Chondrocyte (in vitro differentiated cells): ENCODE measurements around the gene BARX2. TPM values are rescaled to one million over a fixed set of nuclear protein-coding genes. Genes with fewer than 3 reads are reported as not detected.

Experiments
- DNase-seq: peaks from one replicate; pipeline ENCODE4 v3.0.0; 2021; ENCODE audit warnings: mixed read lengths, low spot score
- H3K27ac Mint-ChIP-seq: one replicate; pipeline ENCODE4 v1.8.0; 2021; ENCODE audit warnings: mild to moderate bottlenecking, moderate library complexity, mixed read lengths; ENCODE audit not compliant: unreplicated experiment
- H3K27me3 Mint-ChIP-seq: 2 replicates; pipeline ENCODE4 v1.8.0; 2021; ENCODE audit warnings: low read depth, mixed read lengths
- H3K36me3 Mint-ChIP-seq: 2 replicates; pipeline ENCODE4 v1.8.0; 2021; ENCODE audit warnings: low read depth, mixed read lengths
- H3K4me1 Mint-ChIP-seq: 2 replicates; pipeline ENCODE4 v1.8.0; 2021; ENCODE audit warnings: low read depth, mild to moderate bottlenecking, mixed read lengths
- H3K4me3 Mint-ChIP-seq: one replicate; pipeline ENCODE4 v1.8.0; 2021; ENCODE audit warnings: mild to moderate bottlenecking, moderate library complexity, mixed read lengths; ENCODE audit not compliant: unreplicated experiment
- H3K9me3 Mint-ChIP-seq: 2 replicates; pipeline ENCODE4 v1.8.0; 2021; ENCODE audit warnings: low read depth, mixed read lengths
- CTCF ChIP-seq: fragments of 200-600 bp; sonication (generic); IDR thresholded peaks from 2 replicates; pipeline ENCODE4 v1.5.0; 2021; ENCODE audit warnings: antibody characterized with exemption, mild to moderate bottlenecking, moderate library complexity
- total RNA-seq: library from RNA; stranded (reverse); gene quantifications from 3 replicates; pipeline ENCODE4 v1.2.1, GENCODE V29; 2021

The BARX2 gene
- total RNA-seq, 1 donor from 2014 or later, result not detected

GRCh38 chr11:129460714-129461113, 85.1 kb downstream of the BARX2 start:
- peaks cover 13% of the 10 kb centered on the region for H3K9me3 Mint-ChIP-seq
- no peak overlapping the region for H3K4me3 Mint-ChIP-seq
- no peak overlapping the region for H3K27ac Mint-ChIP-seq
- H3K36me3 Mint-ChIP-seq, result no peaks in the 10 kb centered on the region
- no peak for TF ChIP-seq CTCF
- no peak for DNase-seq
- H3K4me1 Mint-ChIP-seq, result no peaks in the 10 kb centered on the region
- peaks cover 3% of the 10 kb centered on the region for H3K27me3 Mint-ChIP-seq

- no peak overlapping the region for H3K4me3 Mint-ChIP-seq
- peaks cover 16% of the 10 kb centered on the region for H3K9me3 Mint-ChIP-seq
- H3K27me3 Mint-ChIP-seq, result peaks cover 4% of the 10 kb centered on the region
- no peaks in the 10 kb centered on the region for H3K36me3 Mint-ChIP-seq
- TF ChIP-seq CTCF, result no peak
- no peak overlapping the region for H3K27ac Mint-ChIP-seq
- H3K4me1 Mint-ChIP-seq, result no peaks in the 10 kb centered on the region
- DNase-seq, result no peak
These were observed 108.4 kb downstream of the BARX2 start for GRCh38 chr11:129484068-129484467.

DNA sequence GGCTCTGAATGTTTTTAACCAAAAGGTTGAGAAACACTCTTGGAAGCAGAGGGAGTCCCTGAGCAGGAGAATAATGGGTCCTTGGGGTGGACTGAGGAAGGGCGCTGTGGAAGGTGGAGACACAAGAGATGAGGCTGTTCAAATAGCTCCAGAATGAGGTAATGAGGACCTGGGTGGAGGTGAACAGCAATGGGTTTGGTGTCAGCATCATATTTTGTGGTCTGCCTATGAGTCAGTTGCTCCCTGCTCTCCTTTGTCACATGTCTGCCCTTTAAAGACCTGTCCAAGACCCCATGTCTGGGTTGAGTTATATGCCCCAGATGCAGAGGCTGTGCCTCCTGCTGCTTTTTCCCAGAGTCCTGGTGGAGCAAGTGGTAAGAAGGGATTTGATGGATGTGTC, 113.6 kb downstream of the BARX2 start:
- no peaks in the 10 kb centered on the region for H3K27me3 Mint-ChIP-seq
- H3K36me3 Mint-ChIP-seq, result no peaks in the 10 kb centered on the region
- peaks cover 14% of the 10 kb centered on the region for H3K9me3 Mint-ChIP-seq
- H3K4me3 Mint-ChIP-seq, result no peak overlapping the region
- no peaks in the 10 kb centered on the region for H3K4me1 Mint-ChIP-seq
- no peak overlapping the region for H3K27ac Mint-ChIP-seq
- DNase-seq, result no peak
- no peak for TF ChIP-seq CTCF

DNA sequence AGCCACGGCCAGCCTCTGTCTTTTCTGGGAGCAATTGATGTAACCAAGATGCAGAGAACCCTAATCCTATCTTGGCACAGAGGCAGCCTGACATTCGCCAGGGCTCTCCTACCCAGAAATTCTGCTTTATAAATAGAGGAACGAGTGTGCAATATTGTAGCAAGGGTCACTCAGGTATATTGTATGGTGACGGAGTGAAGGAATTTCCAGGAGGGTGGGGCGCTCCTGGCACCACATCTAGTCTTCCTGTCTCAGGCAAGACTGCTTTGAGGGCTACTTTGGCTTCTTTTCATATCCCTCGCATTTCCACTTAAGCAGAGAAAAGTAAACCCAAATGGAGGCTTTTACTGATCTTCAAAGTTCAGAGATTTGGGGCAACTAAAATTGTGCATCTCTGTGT, 114.4 kb downstream of the BARX2 start:
- Mint-ChIP-seq H3K4me1 (no peaks in the 10 kb centered on the region), H3K9me3 (peaks cover 18% of the 10 kb centered on the region)

GRCh38 chr11:129493746-129494145, 118.1 kb downstream of the BARX2 start:
- peaks cover 3% of the 10 kb centered on the region for H3K27me3 Mint-ChIP-seq
- no peak for TF ChIP-seq CTCF
- H3K36me3 Mint-ChIP-seq, result no peaks in the 10 kb centered on the region
- H3K4me1 Mint-ChIP-seq, result no peaks in the 10 kb centered on the region
- no peak overlapping the region for H3K27ac Mint-ChIP-seq
- no peak overlapping the region for H3K4me3 Mint-ChIP-seq
- peaks cover 10% of the 10 kb centered on the region for H3K9me3 Mint-ChIP-seq
- DNase-seq, result no peak

More for the DNA sequence above, 114.4 kb downstream of the BARX2 start:
- no peak for DNase-seq
- Mint-ChIP-seq H3K4me3 (no peak overlapping the region), H3K36me3 (no peaks in the 10 kb centered on the region), H3K27me3 (no peaks in the 10 kb centered on the region), H3K27ac (no peak overlapping the region)
- TF ChIP-seq CTCF, result no peak

Other genes with a start within 250 kb of the BARX2 start
- 14.6 to 26.1 TPM (median 15.8 TPM) in 3 replicates for gene ARHGAP32, start 183.5 kb upstream of the BARX2 start, total RNA-seq